Measurements from ENCODE around the gene CCL4. TPM values are rescaled to one million over a fixed set of nuclear protein-coding genes. Genes with fewer than 3 reads are reported as not detected.

CCL4 gene
- total and polyA plus RNA-seq, 2 experiments from 2014 or later = not detected

GRCh38 chr17:36153895-36154610, 50.4 kb downstream of the CCL4 start:
- H3K4me1 Mint-ChIP-seq = no peaks in the 10 kb centered on the region; the same call in 2 of the 3 replicates
- no peaks in the 10 kb centered on the region for H3K27me3 ChIP-seq (ENCODE audit: insufficient read depth)

More at GRCh38 chr17:36153895-36154610, 50.4 kb downstream of the CCL4 start:
- Mint-ChIP-seq H3K27ac (no peak overlapping the region), H3K36me3 (ENCODE audit: low read depth) (no peaks in the 10 kb centered on the region), H3K4me3 (no peak overlapping the region), H3K27me3 (ENCODE audit: insufficient read depth, low read depth, poor library complexity) (no peaks in the 10 kb centered on the region), H3K9me3 (no peaks in the 10 kb centered on the region)
- DNase-seq (ENCODE audit: low spot score) = no peak
- TF ChIP-seq, protein P1, sequence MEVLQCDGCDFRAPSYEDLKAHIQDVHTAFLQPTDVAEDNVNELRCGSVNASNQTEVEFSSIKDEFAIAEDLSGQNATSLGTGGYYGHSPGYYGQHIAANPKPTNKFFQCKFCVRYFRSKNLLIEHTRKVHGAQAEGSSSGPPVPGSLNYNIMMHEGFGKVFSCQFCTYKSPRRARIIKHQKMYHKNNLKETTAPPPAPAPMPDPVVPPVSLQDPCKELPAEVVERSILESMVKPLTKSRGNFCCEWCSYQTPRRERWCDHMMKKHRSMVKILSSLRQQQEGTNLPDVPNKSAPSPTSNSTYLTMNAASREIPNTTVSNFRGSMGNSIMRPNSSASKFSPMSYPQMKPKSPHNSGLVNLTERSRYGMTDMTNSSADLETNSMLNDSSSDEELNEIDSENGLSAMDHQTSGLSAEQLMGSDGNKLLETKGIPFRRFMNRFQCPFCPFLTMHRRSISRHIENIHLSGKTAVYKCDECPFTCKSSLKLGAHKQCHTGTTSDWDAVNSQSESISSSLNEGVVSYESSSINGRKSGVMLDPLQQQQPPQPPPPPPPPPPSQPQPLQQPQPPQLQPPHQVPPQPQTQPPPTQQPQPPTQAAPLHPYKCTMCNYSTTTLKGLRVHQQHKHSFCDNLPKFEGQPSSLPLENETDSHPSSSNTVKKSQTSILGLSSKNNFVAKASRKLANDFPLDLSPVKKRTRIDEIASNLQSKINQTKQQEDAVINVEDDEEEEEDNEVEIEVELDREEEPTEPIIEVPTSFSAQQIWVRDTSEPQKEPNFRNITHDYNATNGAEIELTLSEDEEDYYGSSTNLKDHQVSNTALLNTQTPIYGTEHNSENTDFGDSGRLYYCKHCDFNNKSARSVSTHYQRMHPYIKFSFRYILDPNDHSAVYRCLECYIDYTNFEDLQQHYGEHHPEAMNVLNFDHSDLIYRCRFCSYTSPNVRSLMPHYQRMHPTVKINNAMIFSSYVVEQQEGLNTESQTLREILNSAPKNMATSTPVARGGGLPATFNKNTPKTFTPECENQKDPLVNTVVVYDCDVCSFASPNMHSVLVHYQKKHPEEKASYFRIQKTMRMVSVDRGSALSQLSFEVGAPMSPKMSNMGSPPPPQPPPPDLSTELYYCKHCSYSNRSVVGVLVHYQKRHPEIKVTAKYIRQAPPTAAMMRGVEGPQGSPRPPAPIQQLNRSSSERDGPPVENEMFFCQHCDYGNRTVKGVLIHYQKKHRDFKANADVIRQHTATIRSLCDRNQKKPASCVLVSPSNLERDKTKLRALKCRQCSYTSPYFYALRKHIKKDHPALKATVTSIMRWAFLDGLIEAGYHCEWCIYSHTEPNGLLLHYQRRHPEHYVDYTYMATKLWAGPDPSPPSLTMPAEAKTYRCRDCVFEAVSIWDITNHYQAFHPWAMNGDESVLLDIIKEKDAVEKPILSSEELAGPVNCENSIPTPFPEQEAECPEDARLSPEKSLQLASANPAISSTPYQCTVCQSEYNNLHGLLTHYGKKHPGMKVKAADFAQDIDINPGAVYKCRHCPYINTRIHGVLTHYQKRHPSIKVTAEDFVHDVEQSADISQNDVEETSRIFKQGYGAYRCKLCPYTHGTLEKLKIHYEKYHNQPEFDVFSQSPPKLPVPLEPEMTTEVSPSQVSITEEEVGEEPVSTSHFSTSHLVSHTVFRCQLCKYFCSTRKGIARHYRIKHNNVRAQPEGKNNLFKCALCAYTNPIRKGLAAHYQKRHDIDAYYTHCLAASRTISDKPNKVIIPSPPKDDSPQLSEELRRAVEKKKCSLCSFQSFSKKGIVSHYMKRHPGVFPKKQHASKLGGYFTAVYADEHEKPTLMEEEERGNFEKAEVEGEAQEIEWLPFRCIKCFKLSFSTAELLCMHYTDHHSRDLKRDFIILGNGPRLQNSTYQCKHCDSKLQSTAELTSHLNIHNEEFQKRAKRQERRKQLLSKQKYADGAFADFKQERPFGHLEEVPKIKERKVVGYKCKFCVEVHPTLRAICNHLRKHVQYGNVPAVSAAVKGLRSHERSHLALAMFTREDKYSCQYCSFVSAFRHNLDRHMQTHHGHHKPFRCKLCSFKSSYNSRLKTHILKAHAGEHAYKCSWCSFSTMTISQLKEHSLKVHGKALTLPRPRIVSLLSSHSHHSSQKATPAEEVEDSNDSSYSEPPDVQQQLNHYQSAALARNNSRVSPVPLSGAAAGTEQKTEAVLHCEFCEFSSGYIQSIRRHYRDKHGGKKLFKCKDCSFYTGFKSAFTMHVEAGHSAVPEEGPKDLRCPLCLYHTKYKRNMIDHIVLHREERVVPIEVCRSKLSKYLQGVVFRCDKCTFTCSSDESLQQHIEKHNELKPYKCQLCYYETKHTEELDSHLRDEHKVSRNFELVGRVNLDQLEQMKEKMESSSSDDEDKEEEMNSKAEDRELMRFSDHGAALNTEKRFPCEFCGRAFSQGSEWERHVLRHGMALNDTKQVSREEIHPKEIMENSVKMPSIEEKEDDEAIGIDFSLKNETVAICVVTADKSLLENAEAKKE (CRISPR knock-in tag; IDR thresholded peaks at IDR 0.05) = no peak
- TF ChIP-seq STAT1 (IDR thresholded peaks at IDR 0.05; ENCODE audit: unreplicated experiment) = no peak
- H3K4me2 ChIP-seq = no peak overlapping the region
- H3F3A ChIP-seq (replicated peaks; ENCODE audit: low read depth) = no peaks in the 10 kb centered on the region
- no peak overlapping the region for H3K4me3 ChIP-seq
- H3K4me1 ChIP-seq (ENCODE audit: insufficient read depth) = no peaks in the 10 kb centered on the region
- no peak overlapping the region for H3K27ac ChIP-seq (ENCODE audit: low read depth)
- no peaks in the 10 kb centered on the region for H3K79me2 ChIP-seq (replicated peaks; ENCODE audit: insufficient read depth)
- H3K9me2 ChIP-seq (ENCODE audit: insufficient read depth) = no peaks in the 10 kb centered on the region
- ATAC-seq = no peak
- no peak overlapping the region for H2AFZ ChIP-seq
- no peaks in the 10 kb centered on the region for H4K20me1 ChIP-seq (replicated peaks; ENCODE audit: insufficient read depth)
- H3K36me3 ChIP-seq (ENCODE audit: insufficient read depth) = no peaks in the 10 kb centered on the region

Small RNAs within 50 kb of the gene (small RNA-seq; reads per million reads assigned to genes)
- gene RN7SL301P (ENCODE audit: low replicate concordance) = not detected

Other genes with a start within 250 kb of the CCL4 start
- not detected in 2 replicates for gene HEATR9, start 234.9 kb upstream of the CCL4 start, total RNA-seq (2014; rRNA removed; shearing (Covaris generic))
- not detected in 2 replicates for gene HEATR9, start 234.9 kb upstream of the CCL4 start, polyA plus RNA-seq (2016; fragmentation: Nextera tagmentation; extraction: Ambion mirVana)
- gene CCL5, start 223.5 kb upstream of the CCL4 start, total RNA-seq (2014; rRNA removed; shearing (Covaris generic)) = not detected in 2 replicates
- not detected in 2 replicates for gene CCL5, start 223.5 kb upstream of the CCL4 start, polyA plus RNA-seq (2016; fragmentation: Nextera tagmentation; extraction: Ambion mirVana)
- gene RDM1, start 173.1 kb upstream of the CCL4 start, total RNA-seq (2014; rRNA removed; shearing (Covaris generic)) = 3.9 and 5.2 TPM in 2 replicates
- gene RDM1, start 173.1 kb upstream of the CCL4 start, polyA plus RNA-seq (2016; fragmentation: Nextera tagmentation; extraction: Ambion mirVana) = 7.3 and 8.8 TPM in 2 replicates
- not detected in 2 replicates for gene LYZL6, start 160.1 kb upstream of the CCL4 start, total RNA-seq (2014; rRNA removed; shearing (Covaris generic))
- not detected in 2 replicates for gene LYZL6, start 160.1 kb upstream of the CCL4 start, polyA plus RNA-seq (2016; fragmentation: Nextera tagmentation; extraction: Ambion mirVana)
- gene CCL16, start 122.3 kb upstream of the CCL4 start, total RNA-seq (2014; rRNA removed; shearing (Covaris generic)) = not detected in 2 replicates
- gene CCL16, start 122.3 kb upstream of the CCL4 start, polyA plus RNA-seq (2016; fragmentation: Nextera tagmentation; extraction: Ambion mirVana) = not detected in 2 replicates
- not detected in 2 replicates for gene CCL14, start 117.1 kb upstream of the CCL4 start, total RNA-seq (2014; rRNA removed; shearing (Covaris generic))
- not detected in 2 replicates for gene CCL14, start 117.1 kb upstream of the CCL4 start, polyA plus RNA-seq (2016; fragmentation: Nextera tagmentation; extraction: Ambion mirVana)
- not detected in 2 replicates for gene CCL15, start 102.3 kb upstream of the CCL4 start, total RNA-seq (2014; rRNA removed; shearing (Covaris generic))
- gene CCL15, start 102.3 kb upstream of the CCL4 start, polyA plus RNA-seq (2016; fragmentation: Nextera tagmentation; extraction: Ambion mirVana) = not detected in 2 replicates
- gene CCL23, start 85.9 kb upstream of the CCL4 start, total RNA-seq (2014; rRNA removed; shearing (Covaris generic)) = not detected in 2 replicates
- not detected in 2 replicates for gene CCL23, start 85.9 kb upstream of the CCL4 start, polyA plus RNA-seq (2016; fragmentation: Nextera tagmentation; extraction: Ambion mirVana)
- not detected in 2 replicates for gene CCL18, start 39.6 kb upstream of the CCL4 start, total RNA-seq (2014; rRNA removed; shearing (Covaris generic))
- gene CCL18, start 39.6 kb upstream of the CCL4 start, polyA plus RNA-seq (2016; fragmentation: Nextera tagmentation; extraction: Ambion mirVana) = not detected in 2 replicates
- gene CCL3, start 13.7 kb upstream of the CCL4 start, total RNA-seq (2014; rRNA removed; shearing (Covaris generic)) = not detected in 2 replicates
- gene CCL3, start 13.7 kb upstream of the CCL4 start, polyA plus RNA-seq (2016; fragmentation: Nextera tagmentation; extraction: Ambion mirVana) = 0.40 TPM in 1 of 2 replicates, not detected in the other
- gene TBC1D3B, start 72.8 kb downstream of the CCL4 start, total RNA-seq (2014; rRNA removed; shearing (Covaris generic)) = 0.54 and 1.3 TPM in 2 replicates
- 0.80 and 0.95 TPM in 2 replicates for gene TBC1D3B, start 72.8 kb downstream of the CCL4 start, polyA plus RNA-seq (2016; fragmentation: Nextera tagmentation; extraction: Ambion mirVana)
- gene CCL3L1, start 92.9 kb downstream of the CCL4 start, total RNA-seq (2014; rRNA removed; shearing (Covaris generic)) = not detected in 2 replicates
- gene CCL3L1, start 92.9 kb downstream of the CCL4 start, polyA plus RNA-seq (2016; fragmentation: Nextera tagmentation; extraction: Ambion mirVana) = 0.59 and 0.70 TPM in 2 replicates
- not detected in 2 replicates for gene CCL4L2, start 107.2 kb downstream of the CCL4 start, total RNA-seq (2014; rRNA removed; shearing (Covaris generic))
- not detected in 2 replicates for gene CCL4L2, start 107.2 kb downstream of the CCL4 start, polyA plus RNA-seq (2016; fragmentation: Nextera tagmentation; extraction: Ambion mirVana)
- 0.62 TPM in 1 of 2 replicates, not detected in the other for gene TBC1D3I, start 160.7 kb downstream of the CCL4 start, total RNA-seq (2014; rRNA removed; shearing (Covaris generic))
- 0.11 TPM in 1 of 2 replicates, not detected in the other for gene TBC1D3I, start 160.7 kb downstream of the CCL4 start, polyA plus RNA-seq (2016; fragmentation: Nextera tagmentation; extraction: Ambion mirVana)
- not detected in 2 replicates for gene TBC1D3G, start 220.1 kb downstream of the CCL4 start, total RNA-seq (2014; rRNA removed; shearing (Covaris generic))
- gene TBC1D3G, start 220.1 kb downstream of the CCL4 start, polyA plus RNA-seq (2016; fragmentation: Nextera tagmentation; extraction: Ambion mirVana) = not detected in 2 replicates